ENCODE results near the gene PRAMEF12.

GRCh38 chr1:12757836-12758235, 15.7 kb upstream of the PRAMEF12 start:
- no peak for TF ChIP-seq CTCF (IDR thresholded peaks at IDR 0.05)
- no peak for TF ChIP-seq POLR2A (IDR thresholded peaks at IDR 0.05)
